ENCODE results near the gene SAP25. TPM values are rescaled to one million over a fixed set of nuclear protein-coding genes. Genes with fewer than 3 reads are reported as not detected.
"Not testable (repeated sequence)": the region's sequence is repeated elsewhere in the genome, so short reads cannot be mapped to it uniquely, and the experiment has no call there.

Gene SAP25
- total RNA-seq, 2 donors from 2014 or later, result 10.1 to 25.2 TPM

DNA sequence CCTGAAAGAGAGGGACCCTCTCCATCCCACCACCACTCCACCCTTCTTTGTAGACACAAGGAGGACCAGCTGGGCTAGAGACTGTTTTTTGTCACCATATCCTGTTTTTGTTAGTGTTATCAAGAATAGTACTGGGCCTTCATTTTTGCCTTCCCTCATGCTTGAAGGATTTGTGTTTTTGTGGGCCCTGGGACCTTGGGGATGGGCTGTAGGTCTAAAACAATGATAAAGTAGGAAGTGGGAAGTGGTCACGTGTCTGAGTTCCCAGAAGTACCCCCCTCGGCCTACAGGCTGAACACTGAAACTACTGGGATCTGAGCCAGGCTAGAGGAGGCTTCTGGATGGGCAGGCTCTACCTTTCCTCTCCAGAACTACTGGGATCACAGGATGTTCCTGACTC lies 25.8 kb downstream of the SAP25 start:
- Mint-ChIP-seq H3K4me1 (ENCODE audit: low read depth in 2 of 2) (peaks cover 65 to 79% of the 10 kb centered on the region in 2 donors), H3K27ac (peak overlapping the region; percentile 87 to 91), H3K4me3 (peak overlapping the region; percentile 88), H3K36me3 (peaks cover 11% of the 10 kb centered on the region), H3K27me3 (no peaks in the 10 kb centered on the region), H3K9me3 (no peaks in the 10 kb centered on the region)
- DNase-seq (ENCODE audit: low spot score) (no peak), ATAC-seq (no peak)

DNA sequence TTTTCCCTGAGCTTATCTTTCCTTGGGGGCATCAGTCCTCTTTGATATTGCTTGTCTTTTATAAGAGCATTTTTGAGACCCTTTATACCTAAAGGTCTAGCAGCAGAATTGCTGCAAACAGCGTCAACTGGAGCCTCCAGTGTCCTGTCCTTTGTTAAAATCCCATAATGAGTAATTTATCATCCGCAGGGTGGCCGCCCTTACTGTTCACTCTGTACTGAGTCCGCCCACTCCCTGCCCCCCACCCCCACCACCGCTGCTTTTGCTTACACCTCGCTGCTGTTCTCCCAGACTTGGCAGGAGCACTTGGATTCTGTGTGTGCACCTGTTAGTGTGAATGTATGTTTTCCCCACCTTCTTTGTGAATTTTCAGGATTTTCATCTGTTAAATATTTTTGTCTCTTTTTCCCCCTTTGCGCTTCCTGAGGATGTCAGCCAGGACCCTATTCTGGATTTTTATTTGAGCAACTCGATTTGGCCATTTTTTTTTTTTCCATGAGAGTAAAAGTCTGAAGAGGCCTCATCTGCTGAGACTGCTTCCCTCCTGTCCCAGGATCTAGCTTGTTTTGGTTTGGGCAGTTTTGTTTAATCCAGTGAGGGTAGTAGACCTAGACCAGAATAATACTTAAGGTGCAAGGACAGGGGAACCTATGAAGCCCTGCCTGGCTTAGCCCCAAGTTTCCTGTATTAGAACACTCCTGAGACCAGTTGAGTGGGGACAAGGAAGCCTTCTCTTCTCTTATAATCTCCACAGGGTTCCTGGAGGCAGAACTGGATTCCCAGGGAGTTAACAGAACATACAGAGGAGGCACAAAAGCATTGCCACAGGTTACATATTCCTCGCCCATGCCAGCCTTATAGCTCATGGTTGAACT lies 26.5 kb downstream of the SAP25 start:
- DNase-seq (ENCODE audit: low spot score), result no peak
- peak overlapping the region; percentile 87 to 91 for H3K27ac Mint-ChIP-seq
- peak overlapping the region; percentile 88 for H3K4me3 Mint-ChIP-seq
- no peaks in the 10 kb centered on the region for H3K9me3 Mint-ChIP-seq
- H3K36me3 Mint-ChIP-seq, result peaks cover 5% of the 10 kb centered on the region
- H3K4me1 Mint-ChIP-seq (ENCODE audit: low read depth in 2 of 2), result peaks cover 69 to 82% of the 10 kb centered on the region in 2 donors
- no peak for ATAC-seq
- no peaks in the 10 kb centered on the region for H3K27me3 Mint-ChIP-seq

DNA sequence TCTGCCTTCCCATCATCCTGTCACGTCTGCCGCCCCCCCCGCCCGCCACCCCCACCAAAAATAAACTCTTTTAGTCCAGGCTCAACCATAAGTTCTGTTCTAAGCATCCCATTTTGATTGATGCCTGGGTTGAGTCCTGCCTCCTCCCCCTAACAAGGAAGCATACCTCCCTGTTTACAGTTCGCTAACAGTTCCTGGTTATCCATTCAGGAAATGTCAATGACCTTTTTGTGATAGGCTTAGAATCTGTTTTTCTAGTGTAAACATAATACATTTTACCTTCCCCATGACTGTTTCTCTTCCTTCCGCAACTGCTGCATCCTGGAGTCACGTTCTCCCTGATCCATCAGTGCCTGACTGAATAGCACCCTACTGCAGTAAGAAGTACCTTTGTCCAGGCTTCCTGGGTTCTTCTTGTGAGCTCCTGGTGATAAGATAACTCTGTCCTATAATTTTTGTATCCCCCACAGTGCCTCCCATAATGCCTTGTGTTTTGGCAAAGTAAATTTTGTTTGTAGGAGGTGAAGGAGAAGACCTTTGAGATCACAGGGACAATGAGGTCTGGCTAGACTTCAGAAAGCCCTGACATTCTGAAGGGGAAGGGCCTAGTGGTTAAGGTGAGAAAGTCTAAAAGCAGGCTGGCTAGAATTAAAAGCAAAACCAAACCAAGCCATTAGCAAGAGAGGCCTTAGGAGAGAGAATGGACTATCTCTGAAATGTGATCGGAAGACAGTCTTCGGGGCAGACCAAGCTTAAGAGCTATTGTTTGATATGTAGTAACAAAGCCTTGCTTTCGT lies 27.4 kb downstream of the SAP25 start:
- peak overlapping the region; percentile 88 for H3K4me3 Mint-ChIP-seq
- H3K36me3 Mint-ChIP-seq, result peaks cover 6% of the 10 kb centered on the region
- H3K27ac Mint-ChIP-seq, result peak overlapping the region; percentile 87 to 91
- no peaks in the 10 kb centered on the region for H3K27me3 Mint-ChIP-seq
- no peaks in the 10 kb centered on the region for H3K9me3 Mint-ChIP-seq
- peak; percentile 68 to 80 for ATAC-seq
- no peak for DNase-seq (ENCODE audit: low spot score)
- peaks cover 71 to 89% of the 10 kb centered on the region in 2 donors for H3K4me1 Mint-ChIP-seq (ENCODE audit: low read depth in 2 of 2)

- ATAC-seq (peak; percentile 86 to 88), DNase-seq (ENCODE audit: low spot score) (peak; percentile 70)
- Mint-ChIP-seq H3K27me3 (no peaks in the 10 kb centered on the region), H3K27ac (peak overlapping the region; percentile 87 to 91), H3K36me3 (peaks cover 9% of the 10 kb centered on the region), H3K4me3 (peak overlapping the region; percentile 88), H3K4me1 (ENCODE audit: low read depth in 2 of 2) (peaks cover 73 to 91% of the 10 kb centered on the region in 2 donors), H3K9me3 (no peaks in the 10 kb centered on the region)
These were observed 28.2 kb downstream of the SAP25 start for GRCh38 chr7:100545360-100546128.

DNA sequence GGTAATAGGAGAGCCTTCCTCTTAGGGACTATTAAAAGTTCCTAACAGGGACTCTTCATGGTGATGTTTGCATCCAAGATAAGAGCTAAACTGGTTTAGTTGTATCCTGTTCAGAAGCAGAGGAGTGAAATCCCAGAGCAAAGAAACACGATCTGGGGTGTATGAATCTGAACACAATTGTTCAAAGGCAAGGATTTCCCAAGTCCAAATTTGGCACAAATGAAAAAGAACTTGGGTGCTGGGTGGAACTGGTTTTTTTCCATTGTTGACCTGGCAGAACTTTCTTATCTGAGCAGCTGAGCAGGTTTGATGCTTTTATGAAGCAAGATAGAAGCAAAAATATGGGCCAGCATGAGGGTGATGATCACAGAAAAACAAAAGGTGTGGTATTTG lies 28.7 kb downstream of the SAP25 start:
- Mint-ChIP-seq H3K27me3 (no peaks in the 10 kb centered on the region), H3K9me3 (no peaks in the 10 kb centered on the region), H3K4me1 (ENCODE audit: low read depth in 2 of 2) (peaks cover 68 to 86% of the 10 kb centered on the region in 2 donors)

DNA sequence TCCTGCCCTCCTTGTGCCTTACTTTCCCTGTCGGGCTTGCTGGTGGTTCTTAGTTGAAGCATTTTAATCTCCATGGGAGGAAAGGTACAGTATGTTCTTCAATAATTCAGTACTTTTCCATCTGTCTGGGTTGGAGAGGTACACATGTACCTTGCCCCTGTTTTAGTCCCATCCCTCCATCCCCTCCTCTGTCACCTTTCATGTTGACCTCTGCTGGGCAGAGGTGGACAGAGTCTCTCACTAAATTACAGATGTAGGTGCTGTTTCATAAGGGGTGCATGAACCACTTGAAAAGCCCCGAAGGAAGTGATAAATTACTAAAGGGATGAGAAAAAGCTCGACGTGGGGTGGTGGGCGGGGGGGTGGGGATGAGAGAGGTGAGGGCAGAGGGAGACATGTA lies 29.3 kb downstream of the SAP25 start:
- H3K9me3 Mint-ChIP-seq, result no peaks in the 10 kb centered on the region
- H3K4me3 Mint-ChIP-seq, result peak overlapping the region; percentile 88
- H3K27me3 Mint-ChIP-seq, result no peaks in the 10 kb centered on the region
- no peak for ATAC-seq
- H3K4me1 Mint-ChIP-seq (ENCODE audit: low read depth in 2 of 2), result peaks cover 72 to 87% of the 10 kb centered on the region in 2 donors
- peak overlapping the region; percentile 87 to 91 for H3K27ac Mint-ChIP-seq
- peaks cover 5% of the 10 kb centered on the region for H3K36me3 Mint-ChIP-seq
- DNase-seq (ENCODE audit: low spot score), result no peak

More for the DNA sequence above, 28.7 kb downstream of the SAP25 start:
- peak overlapping the region; percentile 88 for H3K4me3 Mint-ChIP-seq
- DNase-seq (ENCODE audit: low spot score) (no peak), ATAC-seq (no peak)
- H3K27ac Mint-ChIP-seq, result peak overlapping the region; percentile 87 to 91
- H3K36me3 Mint-ChIP-seq, result peaks cover 5% of the 10 kb centered on the region

DNA sequence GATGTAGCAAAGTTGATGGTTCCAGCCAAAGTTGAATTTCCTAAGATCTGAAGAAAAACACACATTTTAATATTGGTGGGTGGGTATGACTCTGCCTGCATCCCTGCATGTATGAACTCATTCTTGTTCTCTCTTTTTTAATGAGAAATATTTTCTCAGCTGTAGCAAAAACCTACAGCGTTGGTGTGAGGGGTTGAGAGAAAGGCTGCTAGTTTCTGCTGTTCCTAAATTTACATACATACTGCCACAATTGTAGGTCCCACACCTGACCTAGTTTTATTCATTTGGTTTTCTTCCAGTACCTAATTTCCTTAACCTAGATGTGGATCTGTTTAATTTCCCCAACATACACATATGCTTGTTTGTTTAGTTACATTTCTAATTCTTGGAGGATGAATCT lies 30.1 kb downstream of the SAP25 start:
- ATAC-seq (no peak), DNase-seq (ENCODE audit: low spot score) (no peak)
- Mint-ChIP-seq H3K36me3 (peaks cover 5% of the 10 kb centered on the region), H3K4me1 (ENCODE audit: low read depth in 2 of 2) (peaks cover 74 to 89% of the 10 kb centered on the region in 2 donors), H3K4me3 (peak overlapping the region; percentile 88), H3K9me3 (no peaks in the 10 kb centered on the region), H3K27ac (peak overlapping the region; percentile 87 to 91), H3K27me3 (no peaks in the 10 kb centered on the region)

DNA sequence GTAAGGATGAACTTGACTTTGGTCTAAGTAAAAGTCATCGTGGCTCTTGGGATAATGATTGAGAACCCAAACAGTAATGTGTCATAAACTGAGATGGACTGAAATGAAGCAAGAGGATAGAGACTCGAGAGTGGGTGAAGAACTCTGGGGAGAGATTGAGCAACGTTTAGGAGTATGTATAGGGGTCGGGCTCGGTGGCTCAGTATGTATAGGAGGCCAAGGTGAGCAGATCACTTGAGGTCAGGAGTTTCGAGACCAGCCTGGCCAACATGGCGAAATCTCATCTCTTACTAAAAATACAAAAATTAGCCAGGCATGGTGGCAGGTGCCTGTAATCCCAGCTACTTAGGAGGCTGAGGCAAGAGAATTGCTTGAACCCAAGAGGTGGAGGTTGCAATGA lies 32.4 kb downstream of the SAP25 start:
- not testable (repeated sequence) for H3K9me3 Mint-ChIP-seq; H3K36me3 Mint-ChIP-seq; DNase-seq (ENCODE audit: low spot score); H3K27me3 Mint-ChIP-seq; ATAC-seq
- Mint-ChIP-seq H3K4me1 (ENCODE audit: low read depth in 2 of 2) (peaks cover 63 to 71% of the 10 kb centered on the region in 2 donors), H3K4me3 (peak overlapping the region; percentile 88), H3K27ac (peak overlapping the region in 1 of 2 donors; percentile 87)

DNA sequence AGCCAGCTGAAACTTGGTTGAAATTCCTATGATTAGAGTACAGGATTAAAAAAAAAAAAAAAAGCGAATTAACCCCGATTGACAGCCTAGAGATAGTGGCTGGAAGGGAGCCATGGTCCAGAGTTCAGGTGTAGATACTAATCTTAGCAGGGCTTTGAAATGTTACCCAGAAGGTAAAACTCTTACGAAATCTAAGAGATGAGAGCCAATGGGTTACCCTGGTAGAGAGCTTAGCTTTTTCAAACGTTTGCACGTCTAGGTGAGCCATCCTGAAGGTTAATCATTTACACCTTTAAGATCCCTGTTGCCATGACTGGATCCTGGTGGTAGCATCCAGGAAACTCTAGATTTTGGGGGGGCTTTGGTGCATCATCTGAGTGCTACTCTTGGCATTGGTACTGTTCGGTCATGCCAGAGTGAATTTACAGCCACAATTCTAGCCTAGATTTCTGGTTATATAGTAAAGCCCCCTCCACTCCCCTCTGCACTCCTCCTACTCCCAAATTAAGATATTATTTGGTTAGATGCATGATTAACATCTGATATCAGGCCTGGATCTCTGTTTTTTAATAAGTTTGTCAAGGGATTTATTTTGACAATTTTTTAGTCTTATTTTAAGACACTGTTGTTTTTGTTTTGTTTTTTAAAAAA lies 33.5 kb downstream of the SAP25 start:
- no peaks in the 10 kb centered on the region for H3K27me3 Mint-ChIP-seq
- peaks cover 53 to 60% of the 10 kb centered on the region in 2 donors for H3K4me1 Mint-ChIP-seq (ENCODE audit: low read depth in 2 of 2)
- peak overlapping the region; percentile 85 to 93 for H3K27ac Mint-ChIP-seq

GRCh38 chr7:100539436-100540006 lies 34.2 kb downstream of the SAP25 start:
- Mint-ChIP-seq H3K4me1 (ENCODE audit: low read depth in 2 of 2) (peaks cover 46 to 53% of the 10 kb centered on the region in 2 donors), H3K27me3 (no peaks in the 10 kb centered on the region), H3K4me3 (peak overlapping the region; percentile 88), H3K27ac (peak overlapping the region; percentile 85 to 93), H3K36me3 (peaks cover 5% of the 10 kb centered on the region), H3K9me3 (no peaks in the 10 kb centered on the region)
- DNase-seq (ENCODE audit: low spot score) (no peak), ATAC-seq (no peak)

More for the DNA sequence above, 33.5 kb downstream of the SAP25 start:
- DNase-seq (ENCODE audit: low spot score) (no peak), ATAC-seq (no peak)
- no peaks in the 10 kb centered on the region for H3K9me3 Mint-ChIP-seq
- peak overlapping the region; percentile 88 for H3K4me3 Mint-ChIP-seq
- H3K36me3 Mint-ChIP-seq, result peaks cover 5% of the 10 kb centered on the region

DNA sequence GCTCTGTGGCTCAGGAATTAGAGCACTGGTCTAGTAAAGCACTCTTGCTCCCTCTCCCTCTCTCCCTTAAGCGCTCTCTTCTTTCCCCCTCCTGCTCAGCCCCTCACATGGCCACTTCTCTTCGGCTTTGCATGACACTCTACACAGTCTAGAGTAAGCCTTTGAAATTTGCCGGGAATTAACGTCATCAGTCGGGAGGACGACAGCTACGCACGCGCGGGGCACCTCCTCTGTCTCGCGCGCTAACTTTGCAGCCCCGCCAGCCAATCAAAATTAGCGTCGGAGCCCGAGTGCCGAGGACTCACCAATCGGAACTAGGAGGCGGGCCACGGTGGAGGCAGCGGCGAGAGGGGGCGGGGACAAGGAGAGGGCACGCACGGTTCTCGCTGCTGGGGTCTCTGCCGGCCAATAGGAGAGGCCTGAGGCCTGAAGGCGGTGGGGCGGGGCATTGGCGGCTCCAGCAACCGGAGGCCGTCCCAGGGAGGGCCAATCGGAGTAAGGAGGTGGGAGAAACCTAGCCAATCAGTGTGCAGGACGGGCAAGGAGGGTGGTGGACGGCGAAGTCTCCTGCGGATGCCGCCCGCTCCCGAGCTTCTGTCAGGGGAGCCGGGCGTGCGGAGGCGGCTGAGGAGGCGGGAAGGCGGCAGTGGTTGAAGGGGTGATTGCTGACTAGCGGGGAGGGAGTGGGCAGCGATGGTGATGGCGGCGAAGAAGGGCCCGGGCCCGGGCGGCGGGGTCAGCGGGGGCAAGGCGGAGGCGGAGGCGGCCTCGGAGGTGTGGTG lies 34.9 kb downstream of the SAP25 start, which contains the start of gene AGFG2:
Gene AGFG2 (plus strand): TSS at position 550 of the 782 bp plus-strand sequence. CDS start 144 bp downstream, at position 694.
- H3K4me1 Mint-ChIP-seq (ENCODE audit: low read depth in 2 of 2), result peaks cover 39 to 46% of the 10 kb centered on the region in 2 donors
- peak; percentile 98 to 99 for ATAC-seq
- H3K4me3 Mint-ChIP-seq, result peak within 1 kb of the TSS; percentile 88
- peaks cover 5% of the 10 kb centered on the region for H3K36me3 Mint-ChIP-seq
- no peaks in the 10 kb centered on the region for H3K27me3 Mint-ChIP-seq
- no peaks in the 10 kb centered on the region for H3K9me3 Mint-ChIP-seq
- peak; percentile 100 for DNase-seq (ENCODE audit: low spot score)
- H3K27ac Mint-ChIP-seq, result peak within 1 kb of the TSS; percentile 85 to 93

DNA sequence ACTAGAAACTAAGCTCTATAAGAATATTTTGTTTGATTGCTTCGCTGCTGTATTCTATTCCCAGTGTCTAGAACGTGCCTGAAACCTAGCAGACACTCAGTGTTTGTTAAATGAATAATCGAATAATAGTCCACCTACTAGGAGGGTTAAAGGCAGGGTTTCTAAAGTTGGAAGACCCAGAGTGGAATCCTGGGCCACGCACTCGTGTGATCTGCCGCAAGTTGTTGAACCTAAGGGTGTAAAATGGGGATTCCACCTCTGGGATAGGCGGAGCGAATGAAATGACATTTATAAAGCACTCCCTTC lies 35.4 kb downstream of the SAP25 start:
- H3K4me3 Mint-ChIP-seq, result peak overlapping the region; percentile 88

More for the DNA sequence above, 35.4 kb downstream of the SAP25 start:
- H3K9me3 Mint-ChIP-seq, result no peaks in the 10 kb centered on the region
- peak overlapping the region; percentile 85 to 93 for H3K27ac Mint-ChIP-seq
- peaks cover 34 to 41% of the 10 kb centered on the region in 2 donors for H3K4me1 Mint-ChIP-seq (ENCODE audit: low read depth in 2 of 2)
- peaks cover 5% of the 10 kb centered on the region for H3K36me3 Mint-ChIP-seq
- no peaks in the 10 kb centered on the region for H3K27me3 Mint-ChIP-seq
- ATAC-seq (no peak), DNase-seq (ENCODE audit: low spot score) (no peak)
